HUES6 (cell line): Measurements from ENCODE around the gene CDKAL1.
A peak's percentile ranks its signal among the peaks of the same experiment; 100 is the strongest.

Experiments used
- H3K27ac ChIP-seq: 2 replicates; pipeline ENCODE4 v1.7.0; 2013; ENCODE audit warnings: low read depth, mild to moderate bottlenecking, low read length, inconsistent platforms
- H3K27me3 ChIP-seq: 2 replicates; pipeline ENCODE4 v1.6.1; 2013; ENCODE audit warnings: low read length; ENCODE audit not compliant: control insufficient read depth, insufficient read depth
- H3K36me3 ChIP-seq: 2 replicates; pipeline ENCODE4 v1.6.1; 2013; ENCODE audit warnings: low read length; ENCODE audit not compliant: control insufficient read depth, insufficient read depth
- H3K4me1 ChIP-seq: 2 replicates; pipeline ENCODE4 v1.6.1; 2013; ENCODE audit warnings: low read length; ENCODE audit not compliant: control insufficient read depth, insufficient read depth
- H3K4me3 ChIP-seq: 2 replicates; pipeline ENCODE4 v1.5.1; 2013; ENCODE audit warnings: low read depth, low read length
- H3K9ac ChIP-seq: one replicate; pipeline ENCODE4 v1.6.1; 2013; ENCODE audit warnings: mild to moderate bottlenecking, low read length
- H3K9me3 ChIP-seq: 2 replicates; pipeline ENCODE4 v1.6.1; 2013; ENCODE audit warnings: low read depth, low read length; ENCODE audit not compliant: control insufficient read depth, insufficient read depth

The CDKAL1 gene

GRCh38 chr6:20770773-20771172 is 236.5 kb downstream of the CDKAL1 start:
- Histone ChIP-seq H3K4me1 (peaks cover 10% of the 10 kb centered on the region; the same call in 1 of the 2 replicates), H3K9ac (no peak overlapping the region), H3K27ac (no peak overlapping the region), H3K4me3 (no peak overlapping the region), H3K27me3 (no peaks in the 10 kb centered on the region), H3K9me3 (no peaks in the 10 kb centered on the region), H3K36me3 (no peaks in the 10 kb centered on the region)

DNA sequence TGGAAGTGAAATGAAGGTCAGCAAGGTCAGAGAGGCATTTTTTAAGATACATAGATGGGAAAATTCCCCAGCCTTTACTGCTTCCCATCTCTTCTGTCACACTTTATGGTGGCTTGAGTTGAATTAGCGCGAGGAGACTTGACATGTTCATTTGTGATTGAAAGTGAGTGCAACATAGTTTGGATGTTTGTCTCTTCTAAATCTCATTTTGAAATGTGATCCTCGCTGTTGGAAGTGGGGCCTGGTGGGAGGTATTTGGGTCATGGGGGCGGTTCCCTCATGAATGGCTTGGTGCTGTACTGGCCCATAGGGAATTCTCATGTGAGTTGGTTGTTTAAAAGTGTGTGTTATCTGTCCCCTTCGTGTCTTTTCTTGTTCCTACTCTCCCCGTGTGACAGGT is 237.2 kb downstream of the CDKAL1 start:
- Histone ChIP-seq H3K27ac (no peak overlapping the region), H3K27me3 (no peaks in the 10 kb centered on the region), H3K36me3 (no peaks in the 10 kb centered on the region), H3K4me3 (peak overlapping the region; percentile 12; the same call in 1 of the 2 replicates), H3K9me3 (no peaks in the 10 kb centered on the region), H3K4me1 (peaks cover 10% of the 10 kb centered on the region; the same call in 1 of the 2 replicates), H3K9ac (no peak overlapping the region)

DNA sequence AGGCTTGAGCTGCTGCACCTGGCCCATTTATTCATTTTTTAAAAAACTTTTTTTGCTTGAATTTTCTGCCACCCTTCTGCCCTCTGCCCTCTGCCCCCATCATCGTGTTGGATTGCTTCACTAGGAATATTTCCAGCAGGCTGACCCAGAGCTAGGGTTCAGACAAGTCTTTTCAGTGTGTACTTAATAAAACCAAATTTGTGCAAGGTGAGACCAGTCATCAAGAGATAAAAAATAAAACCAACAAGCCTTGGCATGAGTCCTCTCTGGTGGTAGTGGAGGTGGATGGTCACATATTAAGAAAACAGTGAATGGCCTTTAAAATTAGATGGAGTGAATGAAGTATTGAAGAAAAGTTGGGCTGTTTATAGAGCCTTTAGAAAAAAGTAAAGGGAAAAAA is 239.6 kb downstream of the CDKAL1 start:
- H3K9me3 ChIP-seq, result no peaks in the 10 kb centered on the region
- H3K27ac ChIP-seq, result no peak overlapping the region
- H3K27me3 ChIP-seq, result no peaks in the 10 kb centered on the region
- H3K4me3 ChIP-seq, result no peak overlapping the region
- H3K9ac ChIP-seq, result no peak overlapping the region
- H3K4me1 ChIP-seq, result peaks cover 7% of the 10 kb centered on the region; the same call in 1 of the 2 replicates
- no peaks in the 10 kb centered on the region for H3K36me3 ChIP-seq

DNA sequence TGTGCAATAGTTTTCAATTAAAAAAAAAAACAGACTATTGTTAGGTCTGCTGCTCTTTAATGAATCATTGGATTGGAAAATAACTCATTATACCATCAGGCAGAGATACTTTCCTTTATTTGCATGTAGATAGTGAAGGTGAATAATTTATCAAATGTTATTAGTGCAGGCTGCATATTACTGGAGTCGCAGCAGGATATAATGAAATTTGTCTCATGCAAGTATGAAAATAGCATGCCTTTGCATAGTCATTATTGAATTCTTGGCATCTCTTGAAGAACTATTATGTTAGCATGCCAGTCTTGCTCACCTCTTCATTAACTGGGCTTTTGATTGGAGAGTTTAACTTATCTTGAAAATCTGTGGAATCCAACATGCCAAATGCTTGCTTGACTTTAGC is 241.7 kb downstream of the CDKAL1 start:
- Histone ChIP-seq H3K9me3 (no peaks in the 10 kb centered on the region), H3K4me3 (no peak overlapping the region), H3K27me3 (no peaks in the 10 kb centered on the region), H3K4me1 (peaks cover 4% of the 10 kb centered on the region; the same call in 1 of the 2 replicates), H3K27ac (no peak overlapping the region), H3K9ac (no peak overlapping the region), H3K36me3 (no peaks in the 10 kb centered on the region)

DNA sequence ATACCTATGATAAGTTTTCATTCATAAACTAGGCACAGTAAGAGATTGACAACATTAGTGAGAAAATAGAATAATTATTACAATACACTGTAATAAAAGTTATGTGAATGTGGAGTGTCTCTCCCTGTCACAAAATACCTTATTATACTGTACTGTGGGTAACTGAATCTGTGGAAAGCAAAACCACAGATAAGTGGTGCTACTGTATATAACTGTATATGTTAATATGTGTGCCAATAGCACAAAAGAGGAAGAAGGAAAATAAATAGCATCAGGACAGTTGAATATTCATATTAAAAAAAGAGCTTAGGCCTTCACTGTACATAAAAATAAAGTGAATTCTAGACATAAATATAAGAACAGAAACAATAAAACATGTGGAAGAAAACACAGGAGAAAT is 243.5 kb downstream of the CDKAL1 start:
- Histone ChIP-seq H3K4me3 (no peak overlapping the region), H3K4me1 (no peaks in the 10 kb centered on the region), H3K9ac (no peak overlapping the region), H3K27me3 (no peaks in the 10 kb centered on the region), H3K36me3 (no peaks in the 10 kb centered on the region), H3K9me3 (no peaks in the 10 kb centered on the region), H3K27ac (no peak overlapping the region)

GRCh38 chr6:20778459-20778858 is 244.2 kb downstream of the CDKAL1 start:
- H3K9ac ChIP-seq, result no peak overlapping the region
- H3K4me1 ChIP-seq, result no peaks in the 10 kb centered on the region
- H3K36me3 ChIP-seq, result no peaks in the 10 kb centered on the region; the same call in 1 of the 2 replicates

GRCh38 chr6:20778912-20779311 is 244.7 kb downstream of the CDKAL1 start:
- Histone ChIP-seq H3K36me3 (no peaks in the 10 kb centered on the region; the same call in 1 of the 2 replicates), H3K27ac (no peak overlapping the region), H3K27me3 (no peaks in the 10 kb centered on the region), H3K9ac (no peak overlapping the region), H3K4me3 (no peak overlapping the region), H3K9me3 (no peaks in the 10 kb centered on the region), H3K4me1 (no peaks in the 10 kb centered on the region)

More at GRCh38 chr6:20778459-20778858, 244.2 kb downstream of the CDKAL1 start:
- no peaks in the 10 kb centered on the region for H3K27me3 ChIP-seq
- no peaks in the 10 kb centered on the region for H3K9me3 ChIP-seq
- no peak overlapping the region for H3K4me3 ChIP-seq
- no peak overlapping the region for H3K27ac ChIP-seq

- H3K4me1 ChIP-seq, result no peaks in the 10 kb centered on the region; the same call in 1 of the 2 replicates
- no peaks in the 10 kb centered on the region for H3K36me3 ChIP-seq
- no peak overlapping the region for H3K4me3 ChIP-seq
- no peaks in the 10 kb centered on the region for H3K27me3 ChIP-seq
- H3K9ac ChIP-seq, result no peak overlapping the region
- no peak overlapping the region for H3K27ac ChIP-seq
- no peaks in the 10 kb centered on the region for H3K9me3 ChIP-seq
Observed at GRCh38 chr6:20789162-20789561, 254.9 kb downstream of the CDKAL1 start.

DNA sequence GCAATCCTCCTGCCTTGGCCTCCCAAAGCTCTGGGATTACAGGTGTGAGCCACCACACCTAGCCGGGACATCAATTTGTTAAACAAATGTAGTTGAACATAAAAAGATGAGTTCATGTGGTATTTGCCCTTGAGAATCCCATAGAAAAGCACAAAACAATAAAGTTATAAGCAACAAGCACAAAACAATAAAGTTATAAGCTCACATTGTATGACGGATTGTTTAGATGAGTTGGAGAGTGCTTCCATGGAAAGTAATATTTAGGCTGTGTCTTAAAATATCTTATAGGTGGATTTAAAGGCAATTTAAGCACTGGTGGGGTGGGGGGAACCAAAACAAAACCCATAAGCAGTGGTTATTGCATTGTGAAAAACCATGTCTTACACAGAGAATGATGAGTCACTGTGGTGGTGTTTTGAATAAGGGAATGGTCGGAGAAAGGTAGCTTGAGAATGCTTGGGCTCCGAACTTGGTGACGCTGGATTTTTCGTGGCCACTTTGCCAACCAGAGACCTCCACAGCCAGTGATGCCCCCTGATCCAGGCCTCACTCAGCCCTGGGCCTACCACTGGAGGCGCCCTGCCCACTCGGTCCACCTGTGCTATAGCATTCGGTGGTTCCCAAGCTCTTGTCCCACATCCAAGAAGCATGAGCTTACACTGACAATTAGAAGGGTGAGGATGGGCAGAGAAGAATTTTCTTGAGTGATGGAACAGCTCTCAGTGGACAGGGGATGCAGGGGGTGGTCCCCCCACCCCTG is 256.0 kb downstream of the CDKAL1 start:
- Histone ChIP-seq H3K4me3 (no peak overlapping the region), H3K27me3 (no peaks in the 10 kb centered on the region), H3K9me3 (no peaks in the 10 kb centered on the region), H3K36me3 (no peaks in the 10 kb centered on the region), H3K9ac (no peak overlapping the region), H3K4me1 (no peaks in the 10 kb centered on the region; the same call in 1 of the 2 replicates), H3K27ac (no peak overlapping the region)

DNA sequence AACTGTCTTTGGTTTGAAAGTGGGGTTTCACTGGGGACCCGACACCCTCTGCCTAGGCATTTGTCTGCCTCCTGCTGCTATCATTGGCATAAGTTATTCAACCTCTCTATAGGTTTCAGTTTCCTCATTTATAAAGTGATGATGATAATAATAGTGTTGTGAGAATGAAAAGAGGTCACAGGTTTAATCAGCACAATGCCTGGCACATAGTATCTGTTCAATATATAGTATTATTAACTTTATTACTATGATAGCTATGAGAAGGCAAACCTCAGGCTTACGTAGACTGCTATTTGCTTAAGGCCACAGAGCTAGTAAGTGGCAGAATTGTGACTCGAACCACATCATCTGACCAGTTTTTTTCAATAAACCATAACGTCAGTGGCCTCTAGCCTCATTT is 256.8 kb downstream of the CDKAL1 start:
- Histone ChIP-seq H3K36me3 (no peaks in the 10 kb centered on the region), H3K9me3 (no peaks in the 10 kb centered on the region), H3K4me3 (no peak overlapping the region), H3K27ac (no peak overlapping the region), H3K9ac (no peak overlapping the region), H3K27me3 (no peaks in the 10 kb centered on the region), H3K4me1 (no peaks in the 10 kb centered on the region; the same call in 1 of the 2 replicates)

- Histone ChIP-seq H3K4me1 (no peaks in the 10 kb centered on the region; the same call in 1 of the 2 replicates), H3K9ac (no peak overlapping the region), H3K9me3 (no peaks in the 10 kb centered on the region), H3K4me3 (no peak overlapping the region), H3K27me3 (no peaks in the 10 kb centered on the region), H3K36me3 (no peaks in the 10 kb centered on the region), H3K27ac (no peak overlapping the region)
Observed at GRCh38 chr6:20791944-20792343, 257.7 kb downstream of the CDKAL1 start.
